ENCODE measurements around the gene DUOXA2.

The DUOXA2 gene

DNA sequence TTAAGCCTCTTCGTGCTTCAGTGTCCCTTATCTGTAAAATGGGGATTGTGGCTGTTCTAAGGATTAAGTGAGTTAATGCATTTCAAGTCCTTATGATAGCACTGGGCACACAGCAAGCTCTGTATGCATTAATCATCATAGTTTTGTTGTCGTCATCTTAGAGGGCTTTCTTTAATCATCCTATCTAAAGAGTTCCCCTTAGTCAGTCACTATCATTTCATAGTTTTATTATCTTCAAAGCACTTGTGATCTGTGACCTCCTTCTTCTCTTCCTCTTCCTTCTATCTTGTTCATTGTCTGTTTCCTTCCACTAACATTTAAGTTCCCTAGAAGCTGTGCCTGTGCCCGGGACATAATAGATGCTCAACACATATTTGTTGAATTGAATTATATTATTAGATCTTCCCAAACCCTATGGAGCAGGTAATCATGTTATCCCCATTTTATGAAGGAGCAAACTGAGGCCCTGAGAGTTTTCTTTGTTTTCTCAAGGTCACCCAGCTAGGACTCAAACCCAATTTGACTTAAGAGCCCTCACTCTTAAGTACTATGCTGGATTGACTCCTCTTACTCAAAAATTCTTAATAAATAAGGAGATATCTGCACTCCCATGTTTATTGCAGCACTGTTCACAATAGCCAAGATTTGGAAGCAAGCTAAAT lies 24.3 kb upstream of the DUOXA2 start:
- H3K4me2 ChIP-seq (ENCODE audit: low read length): no peak overlapping the region
- no peak for TF ChIP-seq CTCF (IDR thresholded peaks at IDR 0.05; ENCODE audit: low read length)
- TF ChIP-seq EZH2 (IDR thresholded peaks at IDR 0.05; ENCODE audit: borderline replicate concordance, low read length): no peak
- no peak overlapping the region for H2AFZ ChIP-seq (ENCODE audit: low read length)

GRCh38 chr15:45091161-45091560 lies 23.0 kb upstream of the DUOXA2 start:
- H3K9ac ChIP-seq (ENCODE audit: low read length): no peak overlapping the region
- H3K36me3 ChIP-seq (ENCODE audit: insufficient read depth, low read length): no peaks in the 10 kb centered on the region

More for the DNA sequence above, 24.3 kb upstream of the DUOXA2 start:
- H3K4me1 ChIP-seq (ENCODE audit: insufficient read depth, low read length, severe bottlenecking): no peaks in the 10 kb centered on the region
- no peaks in the 10 kb centered on the region for H3F3A ChIP-seq (ENCODE audit: insufficient read depth, low read length)
- no peak overlapping the region for H3K4me3 ChIP-seq (ENCODE audit: low read depth, low read length, poor library complexity, severe bottlenecking)
- no peaks in the 10 kb centered on the region for H3K79me2 ChIP-seq (ENCODE audit: insufficient read depth, low read length)
- no peaks in the 10 kb centered on the region for H3K9me2 ChIP-seq (ENCODE audit: low read depth, low read length)
- no peaks in the 10 kb centered on the region for H3K9me3 ChIP-seq (ENCODE audit: low read length)
- 0 out of 2 replicates have a peak, but pooled peaks cover 4% of the 10 kb centered on the region for H3K27me3 ChIP-seq (ENCODE audit: insufficient read depth, low read length)
- no peak overlapping the region for H3K27ac ChIP-seq (ENCODE audit: low read depth, low read length, poor library complexity, severe bottlenecking)
- H3K9ac ChIP-seq (ENCODE audit: low read length): no peak overlapping the region
- no peaks in the 10 kb centered on the region for H3K36me3 ChIP-seq (ENCODE audit: insufficient read depth, low read length)
- H4K20me1 ChIP-seq (ENCODE audit: insufficient read depth, low read length): no peaks in the 10 kb centered on the region

GRCh38 chr15:45091576-45091975 lies 22.6 kb upstream of the DUOXA2 start:
- Histone ChIP-seq H3K4me3 (ENCODE audit: low read depth, low read length, poor library complexity, severe bottlenecking) (no peak overlapping the region), H3K9ac (ENCODE audit: low read length) (no peak overlapping the region), H2AFZ (ENCODE audit: low read length) (no peak overlapping the region), H3K9me3 (ENCODE audit: low read length) (no peaks in the 10 kb centered on the region), H3K9me2 (ENCODE audit: low read depth, low read length) (no peaks in the 10 kb centered on the region), H3K27ac (ENCODE audit: low read depth, low read length, poor library complexity, severe bottlenecking) (no peak overlapping the region), H3K4me1 (ENCODE audit: insufficient read depth, low read length, severe bottlenecking) (no peaks in the 10 kb centered on the region), H3F3A (ENCODE audit: insufficient read depth, low read length) (no peaks in the 10 kb centered on the region), H3K79me2 (ENCODE audit: insufficient read depth, low read length) (no peaks in the 10 kb centered on the region), H3K36me3 (ENCODE audit: insufficient read depth, low read length) (no peaks in the 10 kb centered on the region), H3K27me3 (ENCODE audit: insufficient read depth, low read length) (0 out of 2 replicates have a peak, but pooled peaks cover 4% of the 10 kb centered on the region), H4K20me1 (ENCODE audit: insufficient read depth, low read length) (no peaks in the 10 kb centered on the region), H3K4me2 (ENCODE audit: low read length) (no peak overlapping the region)
- TF ChIP-seq EZH2 (IDR thresholded peaks at IDR 0.05; ENCODE audit: borderline replicate concordance, low read length) (no peak), CTCF (IDR thresholded peaks at IDR 0.05; ENCODE audit: low read length) (no peak)

More at GRCh38 chr15:45091161-45091560, 23.0 kb upstream of the DUOXA2 start:
- H3K79me2 ChIP-seq (ENCODE audit: insufficient read depth, low read length): no peaks in the 10 kb centered on the region
- H3K4me3 ChIP-seq (ENCODE audit: low read depth, low read length, poor library complexity, severe bottlenecking): no peak overlapping the region
- no peak overlapping the region for H3K27ac ChIP-seq (ENCODE audit: low read depth, low read length, poor library complexity, severe bottlenecking)
- H3K9me3 ChIP-seq (ENCODE audit: low read length): no peaks in the 10 kb centered on the region
- no peaks in the 10 kb centered on the region for H3K4me1 ChIP-seq (ENCODE audit: insufficient read depth, low read length, severe bottlenecking)
- H3K9me2 ChIP-seq (ENCODE audit: low read depth, low read length): no peaks in the 10 kb centered on the region
- 0 out of 2 replicates have a peak, but pooled peaks cover 4% of the 10 kb centered on the region for H3K27me3 ChIP-seq (ENCODE audit: insufficient read depth, low read length)
- H4K20me1 ChIP-seq (ENCODE audit: insufficient read depth, low read length): no peaks in the 10 kb centered on the region
- H3K4me2 ChIP-seq (ENCODE audit: low read length): no peak overlapping the region
- H3F3A ChIP-seq (ENCODE audit: insufficient read depth, low read length): no peaks in the 10 kb centered on the region
- TF ChIP-seq EZH2 (IDR thresholded peaks at IDR 0.05; ENCODE audit: borderline replicate concordance, low read length): no peak
- no peak for TF ChIP-seq CTCF (IDR thresholded peaks at IDR 0.05; ENCODE audit: low read length)
- H2AFZ ChIP-seq (ENCODE audit: low read length): no peak overlapping the region

Data from OCI-LY1 (cell line).